Stimulated activated naive CD8-positive, alpha-beta T cell treated with anti-CD3 and anti-CD28 coated beads, Interleukin-15, Interleukin-2, amounts not matched to agents 100 U/mL and 50 U/mL, for 24 hours (primary cell): Measurements from ENCODE around the gene HIVEP3.

ENCODE experiments used
- ATAC-seq: fragments of 150-1000 bp; cut with Tn5 transposase; one replicate; pipeline ENCODE4 v1.10.0; 2021
- DNase-seq: peaks from one replicate; pipeline ENCODE4 v3.0.0; 2021

The HIVEP3 gene

GRCh38 chr1:41513383-41513735 is 405.4 kb downstream of the HIVEP3 start:
- DNase-seq (peak; percentile 50), ATAC-seq (no peak)

- ATAC-seq (no peak), DNase-seq (no peak)
Measured at GRCh38 chr1:41512701-41513382, 405.9 kb downstream of the HIVEP3 start.

- no peak for ATAC-seq
Measured at GRCh38 chr1:41511239-41511540, 407.5 kb downstream of the HIVEP3 start.

GRCh38 chr1:41510531-41511238 is 408.0 kb downstream of the HIVEP3 start:
- no peak for ATAC-seq
- DNase-seq = no peak

More at GRCh38 chr1:41511239-41511540, 407.5 kb downstream of the HIVEP3 start:
- DNase-seq = no peak

- no peak for ATAC-seq
- DNase-seq = no peak
Measured at GRCh38 chr1:41509270-41509671, 409.5 kb downstream of the HIVEP3 start.

- no peak for ATAC-seq
- no peak for DNase-seq
Measured at GRCh38 chr1:41508290-41508689, 410.4 kb downstream of the HIVEP3 start.

- DNase-seq (no peak), ATAC-seq (no peak)
Measured at GRCh38 chr1:41507836-41508235, 410.9 kb downstream of the HIVEP3 start.

GRCh38 chr1:41507110-41507720 is 411.5 kb downstream of the HIVEP3 start:
- ATAC-seq (peak; percentile 7), DNase-seq (no peak)

GRCh38 chr1:41504114-41505035 is 414.3 kb downstream of the HIVEP3 start:
- no peak for ATAC-seq

GRCh38 chr1:41503538-41504113 is 415.1 kb downstream of the HIVEP3 start:
- no peak for ATAC-seq
- no peak for DNase-seq

More at GRCh38 chr1:41504114-41505035, 414.3 kb downstream of the HIVEP3 start:
- DNase-seq = no peak

- no peak for ATAC-seq
- DNase-seq = no peak
Measured at GRCh38 chr1:41502912-41503311, 415.8 kb downstream of the HIVEP3 start.

- ATAC-seq = no peak
Measured at GRCh38 chr1:41501581-41501980, 417.1 kb downstream of the HIVEP3 start.

GRCh38 chr1:41500781-41501518 is 417.8 kb downstream of the HIVEP3 start:
- no peak for DNase-seq
- no peak for ATAC-seq

More at GRCh38 chr1:41501581-41501980, 417.1 kb downstream of the HIVEP3 start:
- no peak for DNase-seq

GRCh38 chr1:41500378-41500777 is 418.3 kb downstream of the HIVEP3 start:
- ATAC-seq = no peak
- no peak for DNase-seq

GRCh38 chr1:41499591-41499990 is 419.1 kb downstream of the HIVEP3 start:
- no peak for ATAC-seq
- DNase-seq = no peak

GRCh38 chr1:41498804-41499203 is 419.9 kb downstream of the HIVEP3 start:
- ATAC-seq (no peak), DNase-seq (no peak)

- no peak for ATAC-seq
- no peak for DNase-seq
Measured at GRCh38 chr1:41498391-41498790, 420.3 kb downstream of the HIVEP3 start.

- ATAC-seq = no peak
- no peak for DNase-seq
Measured at GRCh38 chr1:41497461-41498030, 421.2 kb downstream of the HIVEP3 start.

GRCh38 chr1:41497056-41497440 is 421.7 kb downstream of the HIVEP3 start:
- ATAC-seq (no peak), DNase-seq (no peak)

- peak; percentile 74 for ATAC-seq
- peak; percentile 77 for DNase-seq
Measured at GRCh38 chr1:41496080-41497055, 422.4 kb downstream of the HIVEP3 start.
